Hepatocyte (in vitro differentiated cells): ENCODE data around the gene ANKS1B.

Experiments used
- EZH2 ChIP-seq: fragments of 200-600 bp; sonication (generic); IDR thresholded peaks from 2 replicates; pipeline ENCODE4 v1.6.1; 2016; ENCODE audit warnings: antibody characterized with exemption, mild to moderate bottlenecking, borderline replicate concordance
- TF ChIP-seq, protein P1 (sequence below): fragments of 200-600 bp; sonication (generic); IDR thresholded peaks from 2 replicates; pipeline ENCODE4 v1.5.1; 2016; ENCODE audit warnings: antibody characterized with exemption, mild to moderate bottlenecking; ENCODE audit not compliant: poor library complexity

DNA sequence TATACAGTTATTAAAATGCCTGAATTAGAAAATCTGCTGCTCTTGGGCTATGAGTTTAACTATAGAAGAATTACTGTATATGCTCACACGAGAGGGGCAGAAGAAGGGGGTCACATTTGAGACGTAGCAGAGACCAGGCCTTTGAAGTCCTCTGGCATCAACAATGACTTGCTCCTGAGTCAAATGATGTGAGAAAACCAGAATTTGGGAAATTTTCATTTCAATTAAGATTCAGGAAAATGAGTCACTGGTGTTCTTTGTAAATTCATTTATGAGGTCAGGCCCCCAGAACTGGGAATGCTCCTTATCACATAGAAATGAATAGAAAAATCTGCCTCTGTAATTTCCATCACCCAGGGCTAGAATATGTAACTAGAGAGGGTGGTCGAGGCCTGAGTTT is 1246.7 kb downstream of the ANKS1B start:
- TF ChIP-seq, protein P1, sequence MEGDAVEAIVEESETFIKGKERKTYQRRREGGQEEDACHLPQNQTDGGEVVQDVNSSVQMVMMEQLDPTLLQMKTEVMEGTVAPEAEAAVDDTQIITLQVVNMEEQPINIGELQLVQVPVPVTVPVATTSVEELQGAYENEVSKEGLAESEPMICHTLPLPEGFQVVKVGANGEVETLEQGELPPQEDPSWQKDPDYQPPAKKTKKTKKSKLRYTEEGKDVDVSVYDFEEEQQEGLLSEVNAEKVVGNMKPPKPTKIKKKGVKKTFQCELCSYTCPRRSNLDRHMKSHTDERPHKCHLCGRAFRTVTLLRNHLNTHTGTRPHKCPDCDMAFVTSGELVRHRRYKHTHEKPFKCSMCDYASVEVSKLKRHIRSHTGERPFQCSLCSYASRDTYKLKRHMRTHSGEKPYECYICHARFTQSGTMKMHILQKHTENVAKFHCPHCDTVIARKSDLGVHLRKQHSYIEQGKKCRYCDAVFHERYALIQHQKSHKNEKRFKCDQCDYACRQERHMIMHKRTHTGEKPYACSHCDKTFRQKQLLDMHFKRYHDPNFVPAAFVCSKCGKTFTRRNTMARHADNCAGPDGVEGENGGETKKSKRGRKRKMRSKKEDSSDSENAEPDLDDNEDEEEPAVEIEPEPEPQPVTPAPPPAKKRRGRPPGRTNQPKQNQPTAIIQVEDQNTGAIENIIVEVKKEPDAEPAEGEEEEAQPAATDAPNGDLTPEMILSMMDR = no peak
- TF ChIP-seq EZH2 = no peak
